ENCODE results near the gene RGS17.

Gene RGS17, protein sequence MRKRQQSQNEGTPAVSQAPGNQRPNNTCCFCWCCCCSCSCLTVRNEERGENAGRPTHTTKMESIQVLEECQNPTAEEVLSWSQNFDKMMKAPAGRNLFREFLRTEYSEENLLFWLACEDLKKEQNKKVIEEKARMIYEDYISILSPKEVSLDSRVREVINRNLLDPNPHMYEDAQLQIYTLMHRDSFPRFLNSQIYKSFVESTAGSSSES

DNA sequence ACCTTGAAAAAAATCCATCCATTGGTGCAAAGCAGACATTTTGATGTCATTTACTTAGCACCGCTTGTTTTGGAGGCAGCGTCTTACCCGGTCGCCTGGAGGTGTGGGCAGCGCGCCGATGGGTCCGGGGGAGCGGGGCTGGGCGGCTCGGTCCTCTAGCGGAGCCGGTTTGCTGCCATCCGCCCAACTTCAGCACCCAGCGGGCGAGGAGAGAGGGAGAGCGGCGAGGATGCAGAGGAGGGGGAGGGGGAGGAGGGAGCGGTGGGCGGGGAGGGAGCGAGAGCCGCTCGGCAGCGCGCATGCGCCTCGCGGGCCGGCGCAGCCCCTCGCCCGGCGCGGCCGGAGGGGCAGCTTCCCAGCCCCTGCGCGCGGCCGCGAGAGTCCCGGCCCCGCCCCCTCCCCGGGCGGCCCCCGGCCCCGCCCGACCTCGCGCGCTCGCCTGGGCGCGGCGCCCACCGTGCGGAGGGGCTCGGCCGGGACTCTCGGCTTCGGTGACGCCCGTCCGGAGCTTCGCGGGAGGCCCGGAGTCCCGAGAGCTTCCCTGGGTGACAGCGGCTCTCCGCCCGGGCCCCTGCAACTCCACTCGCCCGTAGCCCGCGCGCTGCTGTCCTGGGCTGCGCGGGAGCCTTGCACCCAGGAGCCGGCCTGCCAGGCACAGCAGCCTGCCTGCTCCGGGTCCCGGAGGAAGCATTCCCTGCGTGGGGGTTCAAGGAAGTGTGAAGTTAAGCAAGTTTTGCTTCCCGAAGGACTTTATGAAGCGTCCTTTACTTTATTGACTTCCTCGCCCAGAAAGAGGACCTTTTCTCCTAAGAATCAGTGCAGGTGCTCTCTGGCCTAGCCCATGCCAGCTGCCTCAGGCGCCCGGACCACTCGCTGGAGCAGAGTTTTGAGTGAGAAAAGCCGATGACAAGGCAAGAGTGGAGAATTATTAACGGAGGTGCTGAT lies at the start of gene RGS17:
RGS17 (minus strand) TSS at position 246 of the 945 bp plus-strand sequence. CDS start 87,264 bp downstream, outside the sequence.
- TF ChIP-seq, protein P1, sequence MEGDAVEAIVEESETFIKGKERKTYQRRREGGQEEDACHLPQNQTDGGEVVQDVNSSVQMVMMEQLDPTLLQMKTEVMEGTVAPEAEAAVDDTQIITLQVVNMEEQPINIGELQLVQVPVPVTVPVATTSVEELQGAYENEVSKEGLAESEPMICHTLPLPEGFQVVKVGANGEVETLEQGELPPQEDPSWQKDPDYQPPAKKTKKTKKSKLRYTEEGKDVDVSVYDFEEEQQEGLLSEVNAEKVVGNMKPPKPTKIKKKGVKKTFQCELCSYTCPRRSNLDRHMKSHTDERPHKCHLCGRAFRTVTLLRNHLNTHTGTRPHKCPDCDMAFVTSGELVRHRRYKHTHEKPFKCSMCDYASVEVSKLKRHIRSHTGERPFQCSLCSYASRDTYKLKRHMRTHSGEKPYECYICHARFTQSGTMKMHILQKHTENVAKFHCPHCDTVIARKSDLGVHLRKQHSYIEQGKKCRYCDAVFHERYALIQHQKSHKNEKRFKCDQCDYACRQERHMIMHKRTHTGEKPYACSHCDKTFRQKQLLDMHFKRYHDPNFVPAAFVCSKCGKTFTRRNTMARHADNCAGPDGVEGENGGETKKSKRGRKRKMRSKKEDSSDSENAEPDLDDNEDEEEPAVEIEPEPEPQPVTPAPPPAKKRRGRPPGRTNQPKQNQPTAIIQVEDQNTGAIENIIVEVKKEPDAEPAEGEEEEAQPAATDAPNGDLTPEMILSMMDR (IDR thresholded peaks at IDR 0.05; ENCODE audit: low read depth, low read length, missing control alignments), result no peak
- peak; percentile 21 for DNase-seq (ENCODE audit: extremely low read depth, low read depth)
- H3K4me3 ChIP-seq (replicated peaks; ENCODE audit: low read depth, low read length), result peak within 1 kb of the TSS; percentile 86

GRCh38 chr6:153172815-153173214 lies 41.7 kb upstream of the RGS17 start:
- H3K4me3 ChIP-seq (replicated peaks; ENCODE audit: low read depth, low read length), result no peak overlapping the region
- no peak for DNase-seq (ENCODE audit: extremely low read depth, low read depth)
- TF ChIP-seq, protein P1 (IDR thresholded peaks at IDR 0.05; ENCODE audit: low read depth, low read length, missing control alignments), result no peak

- TF ChIP-seq, protein P1 (IDR thresholded peaks at IDR 0.05; ENCODE audit: low read depth, low read length, missing control alignments), result no peak
- H3K4me3 ChIP-seq (replicated peaks; ENCODE audit: low read depth, low read length), result no peak overlapping the region
- no peak for DNase-seq (ENCODE audit: extremely low read depth, low read depth)
Measured at GRCh38 chr6:153170511-153170910, 39.4 kb upstream of the RGS17 start.

DNA sequence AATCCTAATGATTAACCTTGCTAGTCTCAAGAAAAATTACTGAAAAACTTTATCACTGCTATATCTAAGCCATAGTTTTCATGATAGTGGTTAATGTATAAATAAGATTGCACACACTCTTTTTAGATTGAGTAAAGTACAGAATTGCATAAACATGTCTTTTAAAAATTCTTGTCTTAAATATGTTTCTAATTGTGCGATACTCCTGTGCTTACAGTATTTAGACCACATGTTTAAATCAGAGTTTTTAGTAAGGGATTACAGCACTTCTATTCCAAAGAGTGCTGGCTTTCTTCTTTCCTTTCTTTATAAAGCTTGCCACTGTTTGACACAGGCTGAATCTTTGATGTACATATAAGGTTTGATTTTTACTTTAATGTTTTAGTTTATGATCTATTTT lies 36.8 kb upstream of the RGS17 start:
- peak; percentile 33 for DNase-seq (ENCODE audit: extremely low read depth, low read depth)
- TF ChIP-seq, protein P1 (IDR thresholded peaks at IDR 0.05; ENCODE audit: low read depth, low read length, missing control alignments), result no peak
- no peak overlapping the region for H3K4me3 ChIP-seq (replicated peaks; ENCODE audit: low read depth, low read length)

GRCh38 chr6:153167061-153167891 lies 36.2 kb upstream of the RGS17 start:
- H3K4me3 ChIP-seq (replicated peaks; ENCODE audit: low read depth, low read length), result no peak overlapping the region
- TF ChIP-seq, protein P1 (IDR thresholded peaks at IDR 0.05; ENCODE audit: low read depth, low read length, missing control alignments), result no peak
- DNase-seq (ENCODE audit: extremely low read depth, low read depth), result peak; percentile 90

DNA sequence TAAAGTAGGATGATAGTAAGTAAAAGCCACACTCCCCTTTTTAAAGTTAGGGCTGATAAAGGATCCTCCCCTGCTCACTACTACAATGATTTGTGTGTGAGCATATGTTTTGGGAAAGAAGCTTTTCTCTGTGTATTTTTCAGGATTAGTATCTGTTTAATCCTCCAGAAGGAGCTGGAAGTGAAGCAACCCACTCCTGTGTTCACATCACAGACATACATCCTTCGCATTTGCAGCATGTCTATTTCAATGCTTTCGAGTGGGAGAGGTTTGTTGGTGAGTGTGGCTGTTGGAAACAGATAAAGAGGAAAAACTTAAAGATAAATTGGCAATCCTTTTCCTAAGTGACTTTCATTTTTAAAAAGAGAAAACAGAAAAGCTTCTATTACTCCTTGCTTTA lies 31.6 kb upstream of the RGS17 start:
- TF ChIP-seq, protein P1 (IDR thresholded peaks at IDR 0.05; ENCODE audit: low read depth, low read length, missing control alignments), result no peak
- DNase-seq (ENCODE audit: extremely low read depth, low read depth), result no peak
- no peak overlapping the region for H3K4me3 ChIP-seq (replicated peaks; ENCODE audit: low read depth, low read length)

Data from HFF-Myc (cell line).